Fibroblast of skin of right biceps (primary cell): ENCODE measurements around the gene ATP13A3.
A peak's percentile ranks its signal among the peaks of the same experiment; 100 is the strongest.

Experiments
- DNase-seq: peaks from one replicate; pipeline ENCODE4 v3.0.0-alpha.2; 2013

The ATP13A3 gene

DNA sequence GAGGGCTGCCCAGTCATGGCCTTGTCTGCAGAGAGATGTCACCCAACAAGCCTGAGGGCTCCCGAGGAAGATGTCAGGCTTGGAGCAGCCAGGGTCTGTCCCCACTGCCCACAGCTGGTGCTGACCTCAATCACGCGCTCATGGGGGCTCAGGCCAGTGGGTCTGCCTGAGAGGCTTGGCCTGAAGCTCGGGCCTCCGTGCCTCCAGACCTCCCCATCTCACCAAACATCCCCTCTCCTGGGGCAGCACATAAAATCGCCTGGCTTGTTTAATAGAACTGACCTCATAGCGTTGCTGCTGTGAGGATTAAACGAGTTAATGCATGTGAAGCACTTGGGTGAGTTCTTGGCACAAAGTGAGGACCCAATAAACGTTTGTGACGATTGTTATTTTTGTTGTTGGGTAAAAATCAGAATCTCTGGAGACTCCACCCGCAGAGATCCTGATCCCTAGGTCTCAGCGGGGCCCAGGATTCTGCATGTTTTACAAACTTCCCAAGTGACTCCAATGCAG is 120.8 kb downstream of the ATP13A3 start:
- DNase-seq = no peak

DNA sequence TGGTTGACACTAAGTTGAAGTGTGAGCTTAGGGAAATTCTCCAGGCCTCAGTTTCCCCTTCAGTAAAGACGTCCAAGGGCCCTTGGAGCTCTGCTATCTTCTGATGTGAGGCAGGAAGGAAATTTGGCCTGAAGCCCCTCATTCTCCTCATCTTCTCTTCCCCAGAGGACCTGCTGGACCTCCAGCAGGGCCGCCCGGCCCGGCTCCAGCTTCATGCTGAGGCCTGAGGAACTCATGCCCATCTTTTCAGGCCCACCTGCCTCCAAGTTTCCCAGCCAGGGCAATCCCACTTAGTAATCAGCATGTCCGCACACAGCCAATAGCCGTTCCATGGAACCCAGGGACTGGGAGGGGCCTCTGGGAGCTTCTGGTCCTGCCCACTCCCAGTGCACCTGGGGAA is 121.3 kb downstream of the ATP13A3 start:
- no peak for DNase-seq

DNA sequence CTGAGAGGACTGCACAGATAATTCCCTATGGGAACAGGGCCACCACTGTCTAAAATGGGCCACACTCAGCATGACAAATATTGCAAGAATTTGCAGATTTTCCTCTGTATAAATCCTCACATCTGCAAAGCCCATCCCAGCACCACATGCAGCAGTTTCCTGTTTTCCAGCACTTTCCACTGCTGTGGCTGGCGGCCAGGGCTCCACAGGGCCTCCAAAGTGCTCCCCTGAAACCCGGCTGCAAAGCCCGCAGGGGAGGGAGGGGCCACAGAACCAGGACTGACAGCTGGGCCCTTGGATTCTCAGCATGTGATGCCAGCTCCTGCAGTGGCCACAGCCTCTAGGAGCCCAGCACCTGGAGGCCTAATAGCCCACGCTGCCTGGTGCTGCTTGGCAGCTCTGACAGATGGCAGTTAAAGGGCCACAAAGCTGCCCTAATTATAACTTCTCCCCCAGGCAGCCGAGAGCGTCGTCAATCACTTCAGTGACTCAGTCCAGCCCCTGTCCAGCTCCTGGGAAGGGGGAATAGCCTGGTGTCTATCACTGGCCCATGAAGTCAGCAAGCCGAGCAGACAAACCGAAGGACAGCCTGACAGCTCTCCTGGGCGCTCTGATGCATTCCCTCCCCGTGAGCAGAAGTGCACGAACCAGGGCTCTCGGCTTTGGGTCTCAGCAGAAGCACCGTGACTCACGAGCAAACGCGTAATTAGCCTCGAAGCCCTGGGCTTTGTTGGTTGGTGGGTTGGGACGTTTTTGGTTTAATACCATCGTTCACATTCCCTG is 122.0 kb downstream of the ATP13A3 start:
- DNase-seq = peak; percentile 98

GRCh38 chr3:194364314-194364651 is 122.5 kb downstream of the ATP13A3 start:
- DNase-seq = no peak

DNA sequence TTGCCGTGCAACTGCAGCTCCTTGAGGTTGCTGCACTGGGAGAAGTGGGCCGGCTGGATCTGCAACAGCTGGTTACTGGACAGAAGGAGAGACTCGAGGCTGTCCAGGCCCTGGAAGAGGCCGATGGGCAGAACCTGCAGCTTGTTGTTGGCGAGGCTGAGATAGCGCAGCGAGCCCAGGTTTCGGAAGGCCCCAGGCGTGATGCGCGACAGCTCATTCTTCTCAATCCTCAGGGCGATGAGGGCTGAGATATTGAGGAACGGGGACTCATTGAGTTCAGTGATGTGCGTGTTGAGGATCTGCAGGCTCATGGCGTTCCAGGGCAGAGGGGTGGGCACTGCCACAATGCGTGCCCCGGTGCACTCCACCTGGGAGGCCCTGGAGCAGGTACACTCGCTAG is 126.2 kb downstream of the ATP13A3 start:
- no peak for DNase-seq

GRCh38 chr3:194357681-194358080 is 129.1 kb downstream of the ATP13A3 start:
- DNase-seq = peak; percentile 53

GRCh38 chr3:194355379-194355778 is 131.4 kb downstream of the ATP13A3 start:
- no peak for DNase-seq

GRCh38 chr3:194354315-194354714 is 132.5 kb downstream of the ATP13A3 start:
- DNase-seq = no peak
